Right hindlimb (tissue), 1 donor: ENCODE results near the gene ST8SIA5.

Source experiments
- DNase-seq: peaks from one replicate; pipeline ENCODE4 v3.0.0-alpha.2; 2018

ST8SIA5 gene

GRCh38 chr18:46736736-46737135, 20.1 kb downstream of the ST8SIA5 start:
- no peak for DNase-seq

DNA sequence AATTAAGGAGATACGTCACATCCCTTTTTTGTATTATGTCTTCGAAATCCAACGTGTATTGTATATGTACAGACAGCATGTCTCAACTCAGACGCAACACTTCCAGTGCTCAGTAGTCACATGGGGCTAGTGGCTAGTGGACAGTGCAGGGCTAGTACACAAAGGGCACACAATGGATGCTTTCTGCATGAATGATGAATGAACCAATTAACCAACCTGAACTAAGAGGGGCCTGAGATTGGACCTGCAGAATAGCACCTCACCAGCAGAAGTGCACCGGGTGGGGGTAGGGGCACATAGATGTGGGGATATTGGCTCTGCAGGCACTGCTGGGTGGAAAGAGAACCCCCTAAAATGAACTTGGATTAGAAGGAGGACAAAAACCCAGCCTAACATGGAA, 20.7 kb downstream of the ST8SIA5 start:
- no peak for DNase-seq

DNA sequence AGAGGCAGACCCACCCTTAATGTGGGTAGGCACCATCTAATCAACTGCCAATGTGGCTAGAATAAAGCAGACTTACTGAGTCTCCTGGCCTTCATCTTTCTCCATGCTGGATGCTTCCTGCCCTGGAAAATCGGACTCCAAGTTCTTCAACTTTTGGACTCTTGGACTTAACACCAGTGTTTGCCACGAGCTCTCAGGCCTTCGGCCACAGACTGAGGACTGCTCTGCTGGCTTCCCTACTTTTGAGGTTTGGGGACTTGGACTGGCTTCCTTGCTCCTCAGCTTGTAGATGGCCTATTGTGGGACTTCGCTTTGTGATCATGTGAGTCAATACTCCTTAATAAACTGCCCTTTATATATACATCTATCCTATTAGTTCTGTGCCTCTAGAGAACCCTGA, 21.9 kb downstream of the ST8SIA5 start:
- DNase-seq = no peak

DNA sequence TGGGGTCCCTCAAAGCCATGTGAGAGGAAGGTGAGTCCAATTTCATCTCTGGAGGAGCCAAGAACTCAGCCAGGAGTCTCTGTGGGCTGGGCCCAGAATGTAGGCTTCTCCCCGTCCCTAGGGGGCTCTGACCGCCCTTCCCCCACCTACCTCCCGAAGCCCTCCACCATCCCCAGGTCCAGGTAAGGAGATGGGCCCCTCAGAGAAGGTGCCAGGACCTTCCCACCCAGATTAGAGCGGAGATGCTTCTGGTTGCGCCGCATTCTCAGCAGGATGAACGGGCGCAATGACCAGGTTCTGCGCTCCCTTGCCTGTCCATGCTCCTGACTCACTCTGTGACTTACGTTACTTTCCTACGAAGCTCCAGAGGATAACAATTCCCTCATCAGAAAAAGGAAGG, 23.0 kb downstream of the ST8SIA5 start:
- DNase-seq = no peak

- DNase-seq = no peak
Observed at GRCh38 chr18:46732801-46733200, 24.1 kb downstream of the ST8SIA5 start.

DNA sequence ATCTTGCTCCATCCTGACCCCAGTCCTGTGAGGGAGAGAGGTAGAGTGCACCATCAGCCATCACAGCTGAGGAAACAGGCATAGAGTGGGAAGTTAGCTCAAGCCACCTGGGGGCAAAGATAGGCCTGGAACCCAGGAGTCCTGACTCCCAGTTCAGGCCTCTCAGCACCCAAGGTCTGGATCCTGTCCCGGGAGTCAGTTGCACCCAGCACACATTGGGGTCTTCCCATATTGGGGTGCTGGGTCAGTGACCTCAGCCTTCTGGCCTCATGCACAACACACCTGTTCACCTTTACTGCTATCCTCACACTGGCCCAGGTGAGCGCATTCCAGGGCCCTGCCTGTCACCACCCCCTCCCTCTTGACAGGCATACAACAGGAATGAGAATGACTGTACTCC, 24.7 kb downstream of the ST8SIA5 start:
- DNase-seq = no peak

DNA sequence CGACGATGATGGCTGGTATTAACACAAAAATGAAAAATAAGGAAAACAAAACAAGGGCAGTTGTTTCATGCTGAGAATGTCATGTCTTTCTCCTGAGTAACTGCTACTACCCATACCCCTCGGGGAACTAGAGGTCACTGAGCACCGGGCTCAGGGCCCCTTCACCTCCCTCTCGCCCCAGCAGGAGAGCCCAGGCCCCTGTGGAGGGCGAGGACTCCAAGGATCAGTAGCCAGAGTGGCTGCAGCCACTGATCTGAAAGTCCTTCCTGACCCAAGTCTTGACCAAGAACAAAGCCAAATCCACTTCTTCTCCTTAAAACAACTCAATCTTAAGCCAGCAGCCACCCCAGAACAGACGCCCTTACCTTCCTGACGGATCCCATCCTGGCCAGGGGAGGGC, 25.5 kb downstream of the ST8SIA5 start:
- DNase-seq = no peak

DNA sequence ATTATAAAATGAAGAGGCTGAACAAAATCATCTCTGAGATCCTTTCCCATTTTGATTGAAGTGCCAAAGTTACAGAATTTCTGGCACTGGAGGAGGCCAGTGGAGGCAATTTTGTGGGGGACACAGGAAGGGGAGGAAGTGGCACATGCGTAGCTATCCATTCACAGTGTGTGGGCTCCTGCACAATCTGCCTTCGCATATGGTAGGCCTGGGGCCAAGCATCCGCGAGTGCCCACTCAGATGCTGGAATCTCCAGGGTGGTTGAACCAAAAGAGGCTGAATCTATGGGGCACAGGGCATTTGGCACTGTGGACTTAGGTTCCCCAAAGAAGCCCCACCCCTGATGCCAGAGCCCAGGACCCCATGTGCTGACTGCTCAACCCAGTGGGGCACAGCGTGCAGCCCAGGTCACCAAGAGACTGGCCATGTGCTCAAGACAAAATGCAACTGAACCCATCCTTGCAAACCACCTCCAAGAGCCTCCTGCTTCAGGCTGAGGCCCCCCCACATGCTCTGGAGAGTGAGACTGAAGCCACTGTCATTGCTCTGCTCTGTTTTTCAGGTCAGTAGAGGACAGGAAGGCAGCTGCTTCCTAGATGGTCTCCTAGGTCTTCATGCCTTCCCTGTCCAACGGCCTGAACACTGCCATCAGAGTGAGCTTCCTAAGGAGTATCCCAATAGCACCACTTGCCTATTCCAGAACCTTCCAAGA, 28.5 kb downstream of the ST8SIA5 start:
- DNase-seq = no peak

DNA sequence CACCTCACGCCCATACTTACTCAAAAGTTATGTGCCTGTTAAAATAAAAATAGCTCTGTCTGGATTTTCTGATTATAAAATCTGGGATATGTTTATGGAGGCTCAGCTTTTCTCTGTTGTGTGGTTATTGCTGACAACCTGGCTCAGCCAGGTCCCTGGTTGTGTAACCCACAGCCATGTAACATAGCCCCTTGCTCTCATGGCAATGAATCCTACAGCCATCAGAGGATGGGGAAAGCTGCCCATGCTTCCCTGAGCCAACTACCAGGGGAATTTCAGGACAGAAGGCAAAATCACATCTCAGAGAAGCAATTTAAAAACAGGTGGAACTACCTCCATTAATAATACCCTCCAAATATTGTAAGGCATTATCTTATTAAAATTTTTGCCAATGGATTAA, 29.7 kb downstream of the ST8SIA5 start:
- no peak for DNase-seq

DNA sequence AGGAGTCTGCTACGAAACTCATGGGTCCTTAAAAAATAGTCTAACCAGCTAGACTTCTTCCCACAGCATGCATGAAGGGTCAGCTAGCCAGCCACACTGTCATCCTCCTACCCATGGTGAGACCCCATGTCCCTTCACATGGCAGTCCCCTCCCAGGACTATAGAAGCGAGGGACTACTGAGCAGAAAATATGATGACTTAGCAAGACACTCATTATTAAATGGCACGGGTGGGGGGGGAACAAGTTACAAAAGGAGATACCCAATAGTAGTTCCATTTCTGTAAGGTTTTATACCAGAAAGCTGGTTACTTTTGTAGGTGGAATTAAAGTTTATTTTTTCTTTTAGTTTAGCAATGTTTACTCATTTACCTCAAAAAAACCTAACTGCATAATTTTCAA, 31.5 kb downstream of the ST8SIA5 start:
- no peak for DNase-seq

DNA sequence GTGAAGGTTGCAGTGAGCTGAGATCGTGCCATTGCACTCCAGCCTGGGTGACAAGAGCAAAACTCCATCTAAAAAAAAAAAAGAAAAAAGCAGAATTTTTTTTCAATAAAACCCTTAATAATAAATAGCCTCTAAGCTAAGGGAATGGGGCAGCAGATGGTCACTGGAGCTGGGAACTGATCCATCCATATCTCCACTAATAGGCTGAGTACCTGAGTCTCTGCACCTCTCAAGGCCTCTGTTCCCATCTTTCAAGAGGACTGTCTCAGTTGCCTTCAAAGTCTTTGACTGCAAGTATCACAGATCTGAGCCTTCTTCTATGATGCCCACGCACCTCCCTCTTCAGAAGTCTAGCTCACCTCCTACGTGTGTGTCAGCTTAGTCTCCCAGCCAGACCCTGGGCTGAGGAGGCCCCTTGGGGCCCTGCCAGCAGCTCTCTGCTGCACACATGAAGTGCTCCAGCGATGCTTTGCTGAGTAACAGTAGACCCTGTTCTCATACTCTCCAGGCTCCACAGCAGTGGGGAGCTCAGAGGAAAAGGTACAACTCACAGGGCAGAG, 32.9 kb downstream of the ST8SIA5 start:
- DNase-seq = no peak

DNA sequence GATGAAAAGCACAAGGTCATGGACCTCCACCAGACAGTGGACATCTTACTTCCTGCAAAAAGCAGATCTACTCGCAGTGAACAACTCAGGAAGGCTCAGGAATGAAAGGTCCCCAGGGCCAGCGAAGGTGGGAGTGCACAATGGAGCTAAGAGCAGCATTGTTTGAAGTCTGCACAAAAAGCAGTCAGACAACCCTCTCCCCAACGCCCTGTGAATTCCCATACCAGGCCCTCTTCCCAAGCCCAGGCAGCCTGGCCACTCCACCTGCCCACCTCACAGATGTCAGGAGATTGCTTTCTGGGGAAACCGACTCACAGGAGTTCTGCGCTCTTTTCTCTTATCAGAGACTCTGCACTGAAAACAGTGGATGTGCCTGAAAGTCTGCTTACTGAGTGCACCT, 34.8 kb downstream of the ST8SIA5 start:
- DNase-seq = no peak

GRCh38 chr18:46721331-46721730, 35.5 kb downstream of the ST8SIA5 start:
- DNase-seq = no peak

- DNase-seq = no peak
Observed at GRCh38 chr18:46720521-46720920, 36.3 kb downstream of the ST8SIA5 start.

DNA sequence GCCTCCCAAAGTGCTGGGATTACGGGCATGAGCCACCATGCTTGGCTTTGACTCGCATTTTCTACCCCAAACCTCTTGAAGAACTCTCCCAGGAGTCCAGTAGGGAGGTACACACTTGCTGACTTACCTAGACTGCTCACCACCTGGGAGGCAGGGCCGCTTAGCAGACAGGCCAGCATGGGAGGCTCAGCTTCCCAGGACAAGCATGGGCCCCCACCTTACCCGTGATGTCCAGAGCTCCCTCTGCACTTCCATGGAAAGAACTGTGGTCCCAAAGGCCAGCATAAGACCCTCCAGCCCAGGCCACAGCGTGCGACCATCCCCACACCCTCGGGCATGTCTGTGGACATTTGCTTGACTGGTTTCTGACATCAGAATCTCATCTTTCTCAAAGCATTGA, 36.8 kb downstream of the ST8SIA5 start:
- no peak for DNase-seq

DNA sequence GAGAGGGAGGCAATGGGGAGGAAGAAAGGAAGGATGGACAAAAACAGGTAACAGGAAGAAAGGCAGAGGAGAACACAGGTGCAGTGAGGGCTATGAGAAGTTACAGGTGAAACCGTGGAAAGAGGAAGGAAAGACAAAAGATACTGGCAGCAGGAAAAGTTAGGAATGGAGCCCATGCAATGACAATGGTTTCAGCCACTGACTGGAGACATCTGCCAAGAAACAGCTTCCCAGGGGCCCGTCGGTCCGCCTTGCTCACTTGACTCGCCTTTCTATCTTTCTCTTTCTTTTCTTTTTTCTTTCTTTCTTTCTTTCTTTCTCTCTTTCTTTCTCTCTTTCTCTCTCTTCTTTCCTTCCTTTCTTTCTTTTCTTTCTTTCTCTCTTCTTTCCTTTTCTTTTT, 37.5 kb downstream of the ST8SIA5 start:
- no peak for DNase-seq

GRCh38 chr18:46718501-46719341, 38.1 kb downstream of the ST8SIA5 start:
- DNase-seq = no peak

- no peak for DNase-seq
Observed at GRCh38 chr18:46716827-46717226, 40.0 kb downstream of the ST8SIA5 start.

GRCh38 chr18:46716336-46716735, 40.5 kb downstream of the ST8SIA5 start:
- DNase-seq = no peak

DNA sequence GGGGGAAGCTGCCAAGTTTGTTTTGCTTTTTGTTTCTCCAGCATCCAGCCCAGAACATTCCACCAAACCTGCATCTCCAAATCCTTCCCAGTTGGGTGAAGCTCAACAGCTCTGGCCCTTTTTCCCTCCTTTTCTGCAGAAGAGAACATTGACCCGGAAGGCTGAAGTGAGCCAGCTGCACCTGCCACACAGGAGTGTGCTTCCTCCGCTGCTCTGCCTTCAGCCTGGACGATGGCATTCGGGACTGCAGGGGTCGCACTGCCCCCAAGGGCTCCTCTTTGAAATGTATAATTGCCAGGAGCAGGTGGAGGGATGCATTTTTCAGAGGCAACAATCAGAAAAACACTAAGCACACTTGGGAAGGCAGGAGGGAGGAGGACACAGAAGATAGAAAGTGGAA, 41.8 kb downstream of the ST8SIA5 start:
- no peak for DNase-seq

- peak; percentile 45 for DNase-seq
Observed at GRCh38 chr18:46712406-46712805, 44.4 kb downstream of the ST8SIA5 start.

DNA sequence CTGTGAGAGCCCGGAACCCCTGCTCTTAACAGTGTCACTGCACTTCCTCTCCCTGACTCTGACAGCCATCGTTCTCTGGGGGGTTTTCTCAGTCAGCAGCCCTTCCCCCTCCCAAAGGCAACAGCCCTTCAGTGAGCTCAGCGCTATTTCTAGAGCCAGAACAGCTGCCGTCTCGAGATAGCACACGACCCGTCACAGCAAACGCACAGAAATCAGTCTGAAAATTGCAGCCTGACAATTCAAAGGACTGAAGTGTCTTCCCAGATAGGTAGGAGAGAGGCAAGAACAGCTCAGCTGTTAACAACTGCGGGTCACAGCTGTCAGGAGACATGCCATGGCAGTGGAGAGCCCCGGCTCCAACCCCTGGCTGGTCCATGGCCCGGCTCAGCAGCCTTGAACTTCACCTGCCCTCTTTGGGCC, 45.4 kb downstream of the ST8SIA5 start:
- peak; percentile 62 for DNase-seq

DNA sequence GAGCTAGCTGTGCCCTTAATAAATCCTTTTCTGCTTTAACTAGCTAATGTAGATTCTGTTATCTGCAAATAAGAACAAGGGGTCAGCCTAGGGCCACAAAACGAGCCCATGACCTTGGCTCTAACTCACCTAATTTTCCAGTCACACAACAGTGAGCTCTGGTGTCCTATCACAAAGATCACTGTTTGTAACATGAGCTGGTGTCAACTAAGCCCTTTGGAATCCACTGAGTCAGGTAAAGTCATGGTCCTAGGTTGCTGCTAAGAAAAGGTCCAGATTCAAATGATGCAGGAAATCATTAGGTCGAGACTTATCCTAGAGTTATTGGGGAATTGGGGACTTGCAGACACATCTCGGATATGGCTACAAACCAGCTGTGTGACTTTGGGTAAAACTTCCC, 49.9 kb downstream of the ST8SIA5 start:
- DNase-seq = no peak

DNA sequence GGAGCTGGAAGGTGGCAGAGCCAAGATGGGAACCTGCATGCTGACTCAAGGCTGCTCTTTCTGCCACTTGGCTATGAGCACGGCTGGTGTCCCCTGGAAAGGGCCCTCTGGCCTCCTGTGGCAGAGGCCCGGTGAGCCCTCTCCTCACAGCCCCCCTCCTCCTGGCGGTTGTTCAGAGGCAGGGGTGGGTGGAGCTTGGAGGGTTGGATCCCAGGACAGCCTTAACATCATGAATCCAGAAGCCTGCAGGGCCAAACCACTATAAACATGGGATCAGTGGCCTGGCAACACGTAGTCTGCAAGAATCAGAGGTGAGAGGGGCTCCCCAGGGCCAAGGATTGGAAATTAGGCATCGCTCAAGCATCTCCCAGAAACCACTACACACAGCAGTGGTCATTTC, 51.3 kb downstream of the ST8SIA5 start:
- DNase-seq = no peak
